CD4-positive, alpha-beta T cell treated with Interleukin-17A for 4 hours (primary cell): Measurements from ENCODE around the gene NABP2.
"Not testable (repeated sequence)": the region's sequence is repeated elsewhere in the genome, so short reads cannot be mapped to it uniquely, and the experiment has no call there.

Source experiments
- DNase-seq: peaks from one replicate; pipeline ENCODE4 v3.0.0-alpha.2; 2020; ENCODE audit warnings: mixed read lengths

Gene NABP2

DNA sequence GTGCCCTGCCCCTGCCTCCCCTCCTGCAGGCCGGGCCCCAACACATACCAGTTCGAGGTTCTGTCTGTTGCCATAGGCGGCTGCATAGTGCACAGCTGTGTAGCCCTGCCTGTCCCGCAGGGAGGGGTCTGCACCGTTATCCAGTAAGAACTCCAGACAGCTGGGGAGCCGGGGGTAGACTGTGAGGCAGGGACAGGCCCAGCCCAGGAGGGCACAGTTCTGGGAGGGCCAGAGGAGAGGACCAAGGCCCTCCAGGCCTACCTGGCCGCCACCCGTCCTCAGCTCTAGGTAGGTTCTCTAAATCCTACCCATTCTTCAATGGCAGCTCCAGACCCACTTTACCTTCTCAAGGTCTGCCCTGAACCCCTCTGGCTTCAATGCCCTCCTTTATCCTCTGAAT is 24.6 kb downstream of the NABP2 start:
- DNase-seq, result no peak

- DNase-seq, result no peak
Observed at GRCh38 chr12:56252649-56253048, 28.5 kb downstream of the NABP2 start.

- no peak for DNase-seq
Observed at GRCh38 chr12:56253091-56253490, 28.9 kb downstream of the NABP2 start.

DNA sequence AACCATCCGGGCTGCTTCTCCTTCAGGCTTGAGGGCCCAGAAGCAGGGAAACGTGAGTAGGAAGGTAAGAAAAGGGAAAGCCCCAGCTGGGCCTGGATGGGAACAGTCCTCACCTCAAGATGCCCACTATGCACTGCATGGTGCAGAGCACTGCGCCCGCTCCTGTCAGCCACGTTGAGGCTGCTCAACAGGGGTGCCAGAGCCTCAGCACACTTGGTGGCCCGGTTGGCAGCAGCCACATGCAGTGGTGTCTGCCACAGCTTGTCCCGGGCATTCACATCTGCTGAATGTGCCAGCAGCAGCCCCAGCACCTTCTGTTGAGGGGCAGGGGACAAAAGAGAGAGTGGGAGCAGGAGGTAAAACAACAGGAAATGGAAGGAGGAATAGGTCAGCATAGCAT is 31.5 kb downstream of the NABP2 start:
- DNase-seq, result no peak

GRCh38 chr12:56256326-56256960 is 32.3 kb downstream of the NABP2 start:
- DNase-seq, result no peak

DNA sequence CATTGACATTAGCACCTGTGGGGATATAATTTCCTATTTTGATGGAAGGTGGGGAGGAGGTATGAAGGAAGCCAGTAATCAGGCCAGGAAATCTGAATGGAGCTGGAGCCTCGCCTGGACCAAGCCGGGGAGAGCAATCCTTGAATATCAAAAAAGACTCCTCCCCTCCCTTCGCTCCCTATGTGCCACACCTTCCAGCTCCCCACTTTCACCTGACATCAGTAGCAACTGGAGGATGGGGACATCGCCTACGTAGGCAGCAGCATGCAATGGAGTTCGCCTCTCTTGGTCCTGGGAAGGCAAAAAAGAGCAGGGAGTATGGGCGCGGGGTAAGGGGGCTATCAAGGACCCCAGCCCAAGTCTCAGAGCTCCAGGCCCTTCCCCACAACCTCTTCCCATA is 32.9 kb downstream of the NABP2 start:
- no peak for DNase-seq

- DNase-seq, result peak; percentile 22
Observed at GRCh38 chr12:56257491-56258067, 33.4 kb downstream of the NABP2 start.

DNA sequence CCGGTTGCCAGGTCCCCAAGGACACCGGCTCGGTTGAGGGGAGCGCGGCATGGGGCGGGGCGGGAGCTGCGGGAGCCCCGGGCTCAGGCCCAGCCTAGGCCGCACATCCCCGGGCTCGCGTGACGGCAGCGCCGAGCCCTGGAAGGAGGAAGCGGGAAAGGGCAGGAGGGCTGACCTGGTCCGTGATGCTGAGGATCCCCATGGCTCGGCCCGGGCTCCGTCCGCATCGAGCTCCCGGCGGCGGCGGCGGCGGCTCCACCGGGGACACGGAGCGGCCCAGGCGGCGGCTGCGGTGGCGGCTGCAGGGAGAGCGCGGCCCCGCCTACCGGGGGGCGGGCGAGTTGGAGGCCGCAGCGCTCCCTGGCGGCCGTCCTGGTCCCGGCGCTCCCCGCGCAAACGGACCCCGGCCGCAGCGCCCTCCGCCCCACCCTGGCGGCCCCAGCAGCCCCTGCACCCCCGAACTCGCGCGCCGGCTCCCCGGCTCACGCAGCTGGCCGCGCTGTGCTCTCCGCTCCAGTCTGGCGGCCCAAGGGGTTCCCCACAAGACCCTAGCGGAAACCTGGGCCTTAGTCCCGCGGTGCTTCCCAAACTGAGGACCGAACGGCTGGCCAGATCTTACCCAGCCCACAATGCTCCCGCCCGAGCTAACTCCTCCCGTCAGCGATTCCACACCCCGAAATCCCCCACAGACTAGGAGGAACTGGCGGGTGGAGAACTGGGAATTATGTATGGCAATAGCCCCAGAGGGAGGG is 34.1 kb downstream of the NABP2 start, which contains the start of gene ANKRD52:
Gene ANKRD52, minus strand, starts transcription at position 317 of the 752 bp plus-strand sequence. Its CDS starts 115 bp downstream, at position 202.
- DNase-seq, result peak; percentile 89

GRCh38 chr12:56258820-56259183 is 34.7 kb downstream of the NABP2 start:
- DNase-seq, result no peak

DNA sequence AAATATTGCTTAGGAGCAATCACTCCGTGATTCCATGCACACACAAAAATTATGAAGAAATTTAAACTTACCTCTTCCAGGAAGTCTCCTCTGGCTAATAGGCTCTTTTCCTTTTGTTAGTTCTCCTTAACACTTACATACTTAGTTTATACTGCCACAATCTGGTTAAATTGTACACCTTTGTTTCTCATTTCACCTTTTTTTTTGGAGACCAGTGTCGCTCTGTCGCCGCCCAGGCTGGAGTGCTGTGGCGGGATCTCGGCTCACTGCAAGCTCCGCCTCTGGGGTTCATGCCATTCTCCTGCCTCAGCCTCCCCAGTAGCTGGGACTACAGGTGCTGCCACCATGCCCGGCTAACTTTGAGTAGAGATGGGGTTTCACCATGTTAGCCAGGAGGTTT is 36.2 kb downstream of the NABP2 start:
- DNase-seq, result no peak

GRCh38 chr12:56260921-56261320 is 36.8 kb downstream of the NABP2 start:
- no peak for DNase-seq

DNA sequence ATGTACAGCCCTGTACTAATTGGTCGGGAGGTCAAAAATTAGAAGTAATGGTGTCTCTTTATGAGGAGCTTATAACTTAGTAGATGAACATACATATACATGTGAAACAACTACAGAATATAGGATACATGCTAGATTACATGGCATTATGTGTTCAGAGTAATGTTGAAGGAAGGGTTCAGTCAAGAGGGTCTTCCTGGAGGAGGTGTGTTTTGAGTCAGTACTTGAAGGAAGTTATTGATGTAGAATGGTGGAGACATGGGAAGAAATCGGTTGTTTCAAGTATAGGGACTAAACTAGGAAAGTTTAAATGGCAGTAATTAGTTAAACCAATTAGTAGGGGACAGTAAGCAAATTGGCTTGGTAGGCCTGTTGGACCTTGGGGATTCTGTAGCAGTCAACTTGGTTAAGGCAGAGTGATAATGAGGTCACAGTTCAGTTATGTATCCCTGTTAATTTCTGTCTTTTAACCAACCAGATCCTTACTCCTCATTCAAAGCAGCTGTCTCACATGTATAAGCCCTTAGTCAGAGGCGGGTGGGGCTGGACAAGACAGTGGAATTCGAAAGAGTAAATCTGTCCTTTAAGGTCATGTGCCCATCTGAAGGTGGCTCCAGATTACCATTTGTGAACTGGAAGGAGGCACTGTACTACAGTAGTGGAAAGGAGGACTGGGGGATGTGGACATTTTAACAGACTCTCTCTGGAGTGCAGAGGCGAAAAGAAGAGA is 37.5 kb downstream of the NABP2 start:
- no peak for DNase-seq

DNA sequence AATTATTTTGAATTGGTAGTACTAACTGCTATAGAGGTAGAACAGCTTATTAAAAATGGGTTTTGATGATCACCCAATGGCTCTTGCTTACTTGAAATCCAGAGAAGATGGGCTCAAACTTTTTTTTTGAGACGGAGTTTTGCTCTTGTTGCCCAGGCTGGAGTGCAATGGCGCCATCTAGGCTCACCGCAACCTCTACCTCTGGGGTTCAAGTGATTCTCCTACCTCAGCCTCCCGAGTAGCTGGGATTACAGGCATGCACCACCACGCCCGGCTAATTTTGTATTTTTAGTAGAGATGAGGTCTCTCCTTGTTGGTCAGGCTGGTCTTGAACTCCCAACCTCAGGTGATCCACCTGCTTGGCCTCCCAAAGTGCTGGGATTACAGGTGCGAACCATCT is 38.8 kb downstream of the NABP2 start:
- not testable (repeated sequence) for DNase-seq

- DNase-seq, result not testable (repeated sequence)
Observed at GRCh38 chr12:56266068-56266692, 42.0 kb downstream of the NABP2 start.

DNA sequence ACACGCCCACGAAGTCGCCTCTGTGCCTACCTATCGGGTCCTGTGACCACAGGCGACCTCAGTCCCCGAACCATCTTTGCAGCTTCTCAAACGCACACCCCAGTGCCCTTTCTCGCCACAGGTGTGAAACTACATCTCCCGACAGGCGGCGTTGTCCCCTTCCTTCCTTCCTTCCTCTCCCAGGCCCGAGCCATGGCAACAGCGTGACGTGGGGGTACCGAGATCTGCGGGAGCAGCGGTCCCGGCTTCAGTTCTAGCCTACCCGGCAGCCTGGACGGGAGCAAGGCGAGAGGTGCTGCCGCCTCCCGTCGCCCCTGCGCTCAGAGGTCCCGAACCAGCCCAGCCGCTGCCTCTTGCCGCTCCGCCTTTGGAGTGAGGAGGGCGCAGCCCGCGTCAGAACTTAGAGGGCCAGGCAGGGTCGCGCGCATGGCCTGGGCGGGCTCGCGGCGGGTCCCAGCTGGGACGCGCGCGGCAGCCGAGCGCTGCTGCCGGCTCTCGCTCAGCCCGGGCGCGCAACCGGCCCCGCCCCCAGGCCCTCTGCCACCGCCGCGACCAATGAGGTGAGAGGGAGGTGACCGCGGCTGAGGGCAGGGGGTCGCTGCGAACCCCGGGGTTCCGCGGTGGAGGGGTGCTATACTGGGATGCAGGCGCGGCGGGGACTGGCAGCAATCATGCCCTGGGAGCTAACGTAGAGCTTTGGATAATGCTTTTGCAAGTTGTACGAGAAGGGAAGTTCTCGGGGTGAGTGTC is 42.7 kb downstream of the NABP2 start, which contains the start of gene COQ10A:
Gene COQ10A, plus strand, starts transcription at position 250 of the 750 bp plus-strand sequence. Its CDS starts 177 bp downstream, at position 427.
- DNase-seq, result peak; percentile 93

DNA sequence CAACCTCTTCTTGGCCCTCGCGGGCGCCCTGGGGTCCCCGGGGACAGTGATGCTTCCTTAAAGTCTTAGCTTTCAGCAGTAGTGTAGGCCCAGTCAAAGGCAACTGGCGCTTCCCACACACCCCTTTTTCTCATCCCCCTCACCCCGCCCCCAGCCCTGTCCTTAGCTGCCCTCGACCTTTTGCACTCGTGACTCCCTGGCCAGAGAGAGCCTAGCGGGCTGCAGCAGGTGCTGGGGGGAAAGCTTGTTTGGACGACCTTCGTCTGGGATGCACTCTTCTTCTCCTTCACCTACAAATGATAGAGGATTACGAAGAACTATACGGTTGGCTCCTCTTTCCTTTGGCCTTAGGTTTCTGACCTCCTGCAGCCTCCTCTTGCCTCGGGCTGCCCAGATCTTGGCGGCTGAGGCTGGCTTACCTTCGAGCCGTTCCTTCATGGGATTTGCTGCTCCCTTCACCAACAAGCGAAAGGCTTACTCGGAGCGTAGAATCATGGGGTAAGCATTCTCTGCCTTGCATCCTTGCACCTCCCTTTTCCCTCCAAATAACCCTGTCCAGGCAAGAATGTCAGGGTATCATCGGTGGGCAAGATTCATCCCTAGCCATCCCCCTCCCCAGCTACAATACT is 43.4 kb downstream of the NABP2 start:
- no peak for DNase-seq

GRCh38 chr12:56271031-56271430 is 46.9 kb downstream of the NABP2 start:
- peak; percentile 16 for DNase-seq

GRCh38 chr12:56272468-56272867 is 48.3 kb downstream of the NABP2 start:
- DNase-seq, result not testable (repeated sequence)

DNA sequence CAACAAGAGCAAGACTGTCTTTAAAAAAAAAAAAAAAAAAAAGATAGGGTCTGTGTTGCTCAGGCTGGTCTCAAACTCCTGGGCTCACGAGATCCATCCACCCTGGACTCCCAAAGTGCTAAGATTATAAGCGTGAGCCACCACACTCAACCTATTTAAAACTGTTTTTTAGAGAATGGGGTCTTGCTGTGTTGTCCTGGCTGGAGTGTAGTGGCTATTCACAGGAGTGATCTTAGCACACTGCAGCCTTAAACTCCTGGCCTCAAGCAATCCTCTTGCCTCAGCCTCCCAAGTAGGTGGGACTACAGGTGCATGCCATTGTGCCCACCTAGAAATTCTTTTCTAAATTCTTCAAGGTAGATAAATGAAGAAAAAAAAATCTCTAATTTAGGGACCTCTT is 50.2 kb downstream of the NABP2 start:
- DNase-seq, result no peak

DNA sequence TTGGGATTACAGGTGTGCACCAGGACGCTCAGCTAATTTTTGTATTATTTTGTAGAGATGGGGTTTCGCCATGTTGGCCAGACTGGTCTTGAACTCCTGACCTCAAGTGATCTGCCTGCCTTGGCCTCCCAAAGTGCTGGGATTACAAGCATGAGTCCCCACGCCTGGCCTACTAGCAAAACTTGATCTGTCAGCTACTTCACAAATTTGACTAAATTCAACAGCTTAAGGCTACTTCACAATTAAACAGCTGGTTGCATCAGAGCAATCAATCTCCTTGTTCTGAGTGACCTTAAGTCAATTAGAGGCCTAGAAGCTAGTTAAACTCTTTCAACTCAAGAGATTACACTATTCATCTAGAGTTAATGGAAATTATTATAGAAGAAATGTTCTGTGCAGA is 54.8 kb downstream of the NABP2 start:
- no peak for DNase-seq
